ENCODE data around the gene TMEM229A.
"Not testable (repeated sequence)": the region's sequence is repeated elsewhere in the genome, so short reads cannot be mapped to it uniquely, and the experiment has no call there.

The TMEM229A gene

DNA sequence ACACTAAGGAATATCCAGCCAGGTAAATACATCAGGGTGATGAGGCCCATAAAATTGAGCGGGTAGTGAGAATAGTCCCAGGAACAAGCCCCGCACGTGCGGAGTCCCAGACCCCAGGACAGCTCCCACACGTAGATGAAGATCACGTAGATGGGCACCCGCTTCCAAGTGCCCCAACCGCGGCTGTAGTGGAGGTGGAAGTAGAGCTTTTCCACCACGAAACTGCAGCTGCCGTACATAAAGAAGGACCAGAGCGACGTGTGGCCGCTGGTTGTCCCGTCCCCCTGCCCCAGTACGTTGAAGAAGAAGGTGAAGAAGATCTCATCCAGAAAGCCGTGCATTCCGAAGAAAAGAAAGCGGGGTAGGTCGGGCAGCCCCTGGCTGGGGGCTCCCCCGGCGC, 948 bp downstream of the TMEM229A start:
- no peak for DNase-seq (ENCODE audit: low read depth)

DNA sequence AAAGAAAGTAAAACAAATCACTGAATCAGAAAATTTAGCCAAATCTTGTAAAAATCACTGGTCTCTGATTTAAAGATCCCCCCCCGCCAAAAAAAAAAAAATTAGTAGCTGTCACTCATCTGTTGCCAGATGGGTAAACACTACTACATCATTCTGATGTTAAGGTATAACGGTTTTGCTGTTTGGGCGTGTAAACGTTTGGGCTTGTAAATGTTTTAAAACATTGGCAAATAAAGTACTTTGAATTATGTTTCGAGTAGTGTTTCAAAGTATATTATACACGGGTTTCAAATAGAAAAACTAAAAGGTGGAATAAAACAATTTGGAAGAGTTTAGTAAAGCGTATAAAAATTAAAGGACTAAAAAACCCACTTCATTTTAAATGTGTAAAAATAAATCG, 1.5 kb downstream of the TMEM229A start:
- DNase-seq (ENCODE audit: low read depth) = no peak

DNA sequence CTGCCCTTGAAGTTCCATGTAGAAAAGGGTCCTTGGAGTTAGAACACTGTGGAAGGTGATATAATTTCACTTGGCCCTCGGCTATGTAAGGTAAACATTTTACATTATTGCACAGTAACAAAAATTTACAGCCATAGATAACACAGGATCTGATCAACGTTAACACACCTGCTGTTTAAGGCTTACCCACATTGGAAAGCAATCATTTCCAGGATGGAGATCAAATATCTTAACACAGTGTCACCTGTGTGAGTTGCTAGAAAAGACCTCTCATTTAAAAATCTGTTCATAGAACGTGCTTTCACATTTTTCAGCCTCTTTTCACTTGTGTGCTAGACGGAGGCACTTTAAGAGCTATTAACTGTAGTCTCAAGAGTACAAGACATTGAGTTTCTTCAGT, 1.9 kb downstream of the TMEM229A start:
- no peak for DNase-seq (ENCODE audit: low read depth)

DNA sequence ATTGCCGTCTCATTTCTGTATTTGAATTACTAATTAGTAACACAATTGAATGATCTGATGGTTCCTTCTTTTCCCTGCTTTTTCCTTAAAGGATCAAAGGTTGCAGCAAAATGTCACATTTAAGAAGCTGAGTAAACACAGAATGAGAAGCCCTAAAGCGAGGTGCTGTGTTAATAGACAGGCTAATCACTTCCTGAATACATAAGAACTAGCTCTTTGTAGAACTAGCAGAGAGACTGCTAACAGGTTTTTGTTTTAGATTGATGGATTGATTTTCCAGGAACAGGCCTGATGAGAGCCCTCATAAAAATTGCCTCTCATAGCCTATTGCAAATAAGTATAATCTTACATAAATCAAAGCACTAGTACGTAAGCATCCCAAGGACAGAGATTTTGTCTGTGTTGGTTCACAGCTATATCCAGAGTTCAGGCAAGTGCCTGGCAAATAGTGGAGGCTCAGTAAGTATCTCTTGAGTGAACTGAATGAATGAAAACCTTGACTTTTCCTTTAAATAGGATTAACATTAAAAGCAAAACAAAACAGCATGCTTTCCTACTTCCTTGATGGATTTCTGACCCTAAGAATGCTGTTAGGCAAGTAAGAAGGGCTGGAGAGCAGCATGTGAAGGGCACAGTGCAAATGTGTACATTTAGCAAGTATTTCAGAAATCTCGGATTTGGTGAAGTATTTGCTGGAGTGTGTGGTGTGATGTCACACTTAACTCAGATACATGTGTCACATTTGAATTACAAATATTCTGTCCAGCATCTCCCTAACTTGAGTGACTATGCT, 3.3 kb downstream of the TMEM229A start:
- no peak for DNase-seq (ENCODE audit: low read depth)

DNA sequence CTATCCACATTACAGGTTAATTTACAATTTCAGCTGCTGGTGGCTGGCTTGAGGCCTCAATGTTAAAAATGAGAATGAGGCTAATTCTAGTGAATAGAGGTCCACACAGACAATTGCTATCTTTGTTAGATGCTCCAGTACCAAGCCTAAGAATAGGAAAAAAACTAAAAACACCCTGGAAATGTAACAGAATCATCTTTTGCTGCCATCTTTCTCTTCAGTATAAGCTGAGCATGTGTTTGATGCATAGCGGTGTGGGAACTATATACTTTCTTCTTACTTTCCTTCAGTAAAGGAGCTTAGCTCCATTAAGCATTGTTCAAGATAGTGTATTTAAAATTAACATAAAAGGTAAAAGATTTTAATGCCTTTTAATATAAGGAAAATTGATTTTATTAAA, 5.6 kb downstream of the TMEM229A start:
- no peak for DNase-seq (ENCODE audit: low read depth)

DNA sequence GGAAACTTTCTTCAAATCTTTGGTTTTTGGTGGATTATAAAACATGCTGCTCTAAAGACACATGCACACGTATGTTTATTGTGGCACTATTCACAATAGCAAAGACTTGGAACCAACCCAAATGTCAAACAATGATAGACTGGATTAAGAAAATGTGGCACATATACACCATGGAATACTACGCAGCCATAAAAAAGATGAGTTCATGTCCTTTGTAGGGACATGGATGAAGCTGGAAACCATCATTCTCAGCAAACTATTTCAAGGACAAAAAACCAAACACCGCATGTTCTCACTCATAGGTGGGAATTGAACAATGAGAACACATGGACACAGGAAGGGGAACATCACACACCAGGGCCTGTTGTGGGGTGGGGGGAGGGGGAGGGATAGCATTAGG, 8.5 kb downstream of the TMEM229A start:
- not testable (repeated sequence) for DNase-seq (ENCODE audit: low read depth)

DNA sequence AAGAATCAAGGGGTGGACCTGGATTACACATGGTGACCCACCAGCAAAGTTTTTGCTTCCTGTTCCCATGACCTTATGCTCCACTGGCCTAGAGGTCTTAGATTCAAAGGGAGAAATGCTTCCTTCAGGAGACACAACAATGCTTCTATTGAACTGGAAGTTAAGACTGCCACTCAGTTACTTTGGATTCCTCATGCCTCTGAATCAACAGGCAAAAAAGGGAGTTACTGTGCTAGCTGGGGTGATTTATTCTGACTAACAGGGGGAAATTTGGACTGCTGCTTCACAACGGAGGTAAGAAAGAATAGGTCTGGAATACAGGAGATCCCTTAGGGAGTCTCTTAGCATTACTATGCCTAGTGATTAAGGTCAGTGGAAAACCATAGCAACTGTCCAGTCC, 10.3 kb downstream of the TMEM229A start:
- no peak for DNase-seq (ENCODE audit: low read depth)

DNA sequence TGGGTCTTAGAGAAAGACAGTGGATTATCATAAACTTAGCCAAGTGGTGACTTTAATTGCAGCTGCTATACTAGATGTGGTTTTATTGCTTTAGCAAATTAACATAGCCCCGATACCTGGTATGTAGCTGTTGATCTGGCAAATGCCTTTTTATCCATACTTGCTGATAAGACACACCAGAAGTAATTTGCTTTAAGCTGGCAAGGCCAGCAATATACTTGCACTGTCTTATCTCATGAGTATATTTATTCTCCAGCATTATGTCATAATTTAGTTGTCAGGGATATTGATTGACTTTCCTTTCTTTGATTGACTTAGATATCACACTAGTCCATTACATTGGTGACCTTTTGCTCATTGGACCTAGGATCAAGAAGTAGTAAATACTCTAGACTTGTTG, 12.8 kb downstream of the TMEM229A start:
- DNase-seq (ENCODE audit: low read depth) = no peak

DNA sequence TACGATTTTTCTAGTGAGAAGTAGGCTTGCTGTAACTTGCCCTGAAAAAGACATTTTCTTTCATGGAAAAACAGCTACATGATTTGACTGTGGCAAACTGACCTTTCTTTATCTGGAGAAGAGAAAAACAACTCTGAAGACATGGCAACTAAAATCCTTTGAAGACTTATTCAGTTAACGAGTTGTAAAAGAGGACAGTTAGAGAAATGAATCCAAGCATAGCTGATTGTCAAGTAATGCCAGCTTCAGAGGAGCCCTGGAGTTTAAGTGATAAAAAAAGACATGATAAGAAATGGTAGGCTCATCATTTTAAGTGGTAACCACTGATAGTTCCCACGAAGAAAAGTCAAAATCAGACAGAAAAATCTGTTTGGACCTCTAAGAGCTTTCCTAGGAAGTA, 19.6 kb downstream of the TMEM229A start:
- no peak for DNase-seq (ENCODE audit: low read depth)

DNA sequence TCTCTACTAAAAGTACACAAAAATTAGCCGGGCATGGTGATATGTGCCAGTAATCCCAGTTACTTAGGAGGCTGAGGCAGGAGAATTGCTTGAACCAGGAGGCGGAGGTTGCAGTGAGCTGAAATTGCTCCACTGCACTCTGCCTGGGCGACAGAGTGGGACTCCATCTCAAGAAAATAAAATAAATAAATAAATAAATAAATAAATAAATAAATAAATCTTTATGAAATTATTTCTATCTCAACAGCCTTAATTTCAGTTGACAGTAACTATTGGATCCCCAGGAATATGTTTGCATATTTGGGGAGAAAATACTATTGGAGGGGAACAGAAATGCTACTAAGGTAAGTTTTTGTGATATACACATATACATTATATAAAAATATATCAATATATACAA, 20.0 kb downstream of the TMEM229A start:
- no peak for DNase-seq (ENCODE audit: low read depth)

DNA sequence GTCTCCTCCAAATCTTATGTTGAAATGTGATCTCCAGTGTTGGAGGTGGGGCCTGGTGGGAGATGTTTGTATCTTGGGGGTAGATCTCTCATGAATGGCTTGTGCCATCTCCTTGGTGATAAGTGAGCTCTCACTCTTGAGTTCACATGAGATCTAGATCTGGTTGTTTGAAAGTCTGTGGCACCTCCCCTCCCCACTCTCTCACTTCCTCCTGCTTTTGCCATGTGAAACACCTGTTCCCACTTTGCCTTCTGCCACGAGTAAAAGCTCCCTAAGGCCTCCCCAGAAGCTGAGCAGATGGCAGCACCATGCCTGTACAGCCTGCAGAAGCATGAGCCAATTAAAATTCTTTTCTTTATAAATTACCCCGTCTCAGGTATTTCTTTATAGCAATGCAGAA, 23.5 kb downstream of the TMEM229A start:
- no peak for DNase-seq (ENCODE audit: low read depth)

DNA sequence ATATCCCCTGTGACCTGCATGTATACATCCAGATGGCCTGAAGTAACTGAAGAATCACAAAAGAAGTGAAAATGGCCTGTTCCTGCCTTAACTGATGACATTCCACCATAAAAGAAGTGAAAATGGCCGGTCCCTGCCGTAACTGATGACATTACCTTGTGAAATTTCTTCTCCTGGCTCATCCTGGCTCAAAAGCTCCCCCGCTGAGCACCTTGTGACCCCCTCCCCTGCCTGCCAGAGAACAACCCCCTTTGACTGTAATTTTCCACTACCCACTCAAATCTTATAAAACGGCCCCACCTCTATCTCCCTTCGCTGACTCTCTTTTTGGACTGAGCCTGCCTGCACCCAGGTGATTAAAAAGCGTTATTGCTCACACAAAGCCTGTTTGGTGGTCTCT, 24.6 kb downstream of the TMEM229A start:
- not testable (repeated sequence) for DNase-seq (ENCODE audit: low read depth)

DNA sequence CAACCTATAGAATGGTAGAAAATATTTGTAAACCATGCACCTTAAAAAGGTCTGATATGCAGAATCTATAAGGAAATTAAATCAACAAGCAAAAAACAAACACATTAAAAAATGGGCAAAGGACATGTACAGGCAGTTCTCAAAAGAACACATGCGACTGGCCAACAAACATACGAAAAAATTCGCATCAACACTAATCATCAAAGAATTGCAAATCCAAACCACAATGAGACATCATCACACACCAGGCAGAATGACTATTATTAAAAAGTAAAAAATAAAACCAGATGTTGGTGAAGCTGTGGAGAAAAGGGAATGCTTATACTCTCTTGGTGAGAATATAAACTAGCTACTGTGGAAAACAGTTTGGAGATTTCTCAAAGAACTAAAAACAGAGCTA, 33.2 kb downstream of the TMEM229A start:
- DNase-seq (ENCODE audit: low read depth) = no peak

DNA sequence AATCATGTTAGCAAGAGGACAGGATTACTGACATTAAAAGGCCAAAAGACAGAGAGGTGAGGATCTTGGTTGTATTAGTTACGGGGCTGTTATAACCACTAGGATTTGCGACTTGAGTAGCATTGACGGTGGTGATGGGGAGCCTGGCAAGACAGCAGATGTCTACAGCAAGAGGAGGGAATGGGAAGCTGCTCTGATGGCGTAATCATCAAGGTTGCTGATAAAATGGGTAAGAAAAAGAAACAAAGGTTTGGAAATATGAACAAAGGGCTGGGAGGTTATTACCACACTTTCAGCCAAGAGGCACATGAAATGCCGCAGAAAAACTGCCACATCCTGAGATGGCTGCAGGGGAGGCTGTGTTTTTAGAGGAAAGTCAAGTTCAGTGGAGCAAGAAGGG, 33.9 kb downstream of the TMEM229A start:
- DNase-seq (ENCODE audit: low read depth) = no peak

DNA sequence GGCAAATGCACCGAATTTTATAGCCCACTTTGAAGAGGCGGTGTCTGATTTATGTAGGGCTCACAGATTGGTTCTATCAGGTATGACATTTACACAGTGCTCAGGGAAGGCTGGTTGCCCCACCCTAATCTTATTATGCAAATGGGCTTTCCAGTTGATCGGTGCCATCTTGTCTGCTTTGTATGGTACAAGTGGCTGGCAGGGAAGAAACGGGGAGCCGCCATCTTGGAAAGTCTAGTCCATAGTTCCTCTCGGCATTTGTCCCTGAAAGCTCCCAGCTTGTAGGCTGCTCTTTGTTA, 36.6 kb downstream of the TMEM229A start:
- DNase-seq (ENCODE audit: low read depth) = no peak

DNA sequence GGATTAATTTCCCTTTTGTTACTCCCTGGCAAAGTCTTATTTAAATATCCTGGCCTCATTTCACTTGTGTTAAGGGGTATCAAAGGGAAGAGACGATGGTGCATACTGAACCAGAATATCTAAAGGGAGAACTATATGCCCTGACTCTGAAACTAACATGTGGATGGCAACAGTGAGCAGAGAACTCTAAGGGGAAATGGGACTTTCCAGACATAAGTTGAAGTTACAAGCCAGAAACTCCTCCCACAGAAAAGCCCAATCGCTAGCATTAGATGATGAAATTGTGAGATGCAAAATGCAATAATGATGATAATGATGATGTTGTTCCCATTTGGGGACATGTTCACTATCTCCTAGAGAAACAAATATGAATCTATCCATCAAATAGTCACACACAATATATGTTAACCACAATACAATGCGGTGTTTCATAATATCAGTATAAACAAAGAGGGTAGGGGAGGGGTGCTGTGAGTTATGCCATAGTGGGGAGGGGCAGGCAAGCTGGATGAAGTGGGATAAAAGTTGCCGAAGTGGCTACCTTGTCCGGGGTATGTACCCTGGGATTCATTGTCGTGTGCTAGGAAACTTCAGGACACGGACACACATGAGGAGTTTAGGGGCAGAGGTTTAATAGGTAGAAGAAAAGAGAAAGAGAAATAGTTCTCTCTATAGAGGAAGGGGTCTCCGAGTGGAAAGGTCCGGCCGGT, 37.1 kb downstream of the TMEM229A start:
- no peak for DNase-seq (ENCODE audit: low read depth)

DNA sequence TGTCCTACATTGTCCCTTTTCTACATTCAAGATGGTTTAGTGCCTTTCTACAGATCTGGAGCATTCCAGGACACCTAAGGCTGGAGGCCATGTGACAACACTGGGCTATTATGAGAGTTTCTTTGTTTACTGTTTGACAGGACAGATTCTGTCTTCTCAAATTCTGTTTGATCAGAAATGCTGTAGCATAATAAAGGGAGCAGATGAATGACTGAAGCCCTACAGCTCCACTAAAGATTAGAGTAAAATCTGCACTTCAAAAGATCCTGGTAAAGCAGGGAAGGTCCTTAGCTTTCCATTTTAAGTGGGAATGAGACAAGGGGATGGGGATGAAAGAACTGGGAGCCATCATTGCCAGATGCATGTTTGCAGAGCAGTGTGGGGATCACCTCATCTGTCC, 38.4 kb downstream of the TMEM229A start:
- no peak for DNase-seq (ENCODE audit: low read depth)

DNA sequence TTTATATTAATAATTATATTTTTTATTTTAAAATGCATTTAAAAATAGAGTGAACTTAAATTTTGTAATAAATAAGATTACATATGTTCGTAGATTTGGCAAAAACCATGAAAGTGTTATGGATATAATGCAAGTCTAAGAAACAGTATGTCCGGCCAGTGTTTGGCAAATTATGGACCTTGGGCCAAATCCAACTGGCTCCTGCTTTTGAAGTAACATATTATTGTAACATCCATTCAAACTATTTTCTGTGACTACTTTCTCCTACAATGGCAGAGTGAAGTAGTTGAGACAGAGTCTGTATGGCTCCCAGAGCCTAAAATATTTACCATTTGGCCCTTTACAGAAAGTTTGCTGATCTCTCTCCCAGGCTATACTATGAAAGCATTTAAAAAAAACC, 38.9 kb downstream of the TMEM229A start:
- no peak for DNase-seq (ENCODE audit: low read depth)

DNA sequence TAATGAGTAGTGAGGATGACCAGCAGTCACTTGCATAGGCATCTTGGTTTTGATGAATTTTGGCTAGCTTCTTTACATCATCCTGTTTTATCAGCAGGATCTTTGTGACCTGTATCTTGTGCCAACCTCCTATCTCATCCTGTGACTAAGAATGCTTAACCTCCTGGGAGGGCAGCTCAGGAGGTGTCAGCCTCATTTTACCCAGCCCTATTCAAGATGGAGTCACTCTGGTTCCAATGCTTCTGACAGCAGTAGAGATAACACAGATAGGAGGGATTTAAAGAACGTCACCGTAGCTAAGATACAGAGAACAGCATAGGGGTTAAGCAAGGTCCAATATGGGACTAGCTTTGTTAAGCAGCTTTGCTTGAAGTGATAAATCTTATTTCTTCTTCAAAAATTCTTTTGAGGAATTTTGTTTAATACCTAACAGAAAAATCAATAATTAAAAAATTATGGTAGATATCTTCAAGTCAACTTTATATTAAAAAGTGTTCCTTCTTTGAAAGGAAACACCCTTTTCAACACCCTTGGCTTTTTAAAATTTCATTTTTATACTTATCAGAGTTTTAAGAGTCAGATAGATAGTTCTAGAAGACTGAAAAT, 39.9 kb downstream of the TMEM229A start:
- DNase-seq (ENCODE audit: low read depth) = no peak

DNA sequence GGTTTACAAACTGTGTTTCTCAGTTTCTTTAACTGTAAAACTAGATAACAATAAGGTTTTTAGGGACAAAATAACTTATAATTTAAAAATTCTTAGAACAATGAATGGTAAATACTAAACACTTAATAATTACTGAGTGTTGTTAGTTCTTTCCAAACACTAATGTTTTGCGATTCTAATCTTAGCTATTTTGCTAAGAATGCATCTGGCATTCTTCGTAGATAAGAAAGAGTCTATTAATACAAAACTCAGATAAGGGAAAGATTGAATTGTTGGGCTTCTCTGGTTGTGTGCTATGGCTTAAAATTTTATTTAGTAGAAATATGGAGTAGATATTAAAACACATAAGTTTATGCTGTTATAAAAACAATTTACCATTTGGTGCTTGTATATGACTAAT, 45.4 kb downstream of the TMEM229A start:
- no peak for DNase-seq (ENCODE audit: low read depth)

Data from CMK (cell line).